Kidney (tissue), 14 donors: ENCODE data around the gene TFF1. TPM values are rescaled to one million over a fixed set of nuclear protein-coding genes. Genes with fewer than 3 reads are reported as not detected.
A peak's percentile ranks its signal among the peaks of the same experiment; 100 is the strongest.

Experiments used
- DNase-seq, 5 donors: peaks; one replicate each; pipeline ENCODE4 v3.0.0-alpha.2; 2013 to 2020
- FAIRE-seq: peaks from 2 replicates; lab custom pipeline; 2012; peaks lifted over from hg19 to GRCh38; lab: Jason Lieb, UNC
- H3K27ac ChIP-seq, 2 donors: one replicate each; pipeline ENCODE4 v1.7.0; 2013; ENCODE audit warnings: low read depth in 2 of 2, low read length in 2 of 2, inconsistent platforms in 1 of 2
- H3K27me3 ChIP-seq: one replicate; pipeline ENCODE4 v1.7.1; 2013; ENCODE audit warnings: low read length, inconsistent platforms; ENCODE audit not compliant: control insufficient read depth, insufficient read depth
- H3K36me3 ChIP-seq, 3 donors: one replicate each; pipeline versions ENCODE4 v1.7.0 to v1.7.1; 2013; ENCODE audit warnings: low read length in 3 of 3, control low read depth in 1 of 3, inconsistent platforms in 1 of 3; ENCODE audit not compliant: insufficient read depth in 3 of 3, control insufficient read depth in 2 of 3
- H3K4me1 ChIP-seq, 3 donors: one replicate each; pipeline versions ENCODE4 v1.7.0 to v1.7.1; 2013; ENCODE audit warnings: low read length in 3 of 3, inconsistent platforms in 1 of 3, low read depth in 1 of 3; ENCODE audit not compliant: control insufficient read depth in 2 of 3, insufficient read depth in 2 of 3
- H3K4me3 ChIP-seq, 3 donors: one replicate each; pipeline versions ENCODE4 v1.7.0 to v1.8.1; 2013; ENCODE audit warnings: low read length in 3 of 3, control low read depth in 1 of 3, inconsistent platforms in 1 of 3
- H3K9ac ChIP-seq, 3 donors: one replicate each; pipeline versions ENCODE4 v1.7.0 to v1.7.1; 2013; ENCODE audit warnings: low read length in 3 of 3, control low read depth in 1 of 3, inconsistent platforms in 1 of 3
- H3K9me3 ChIP-seq, 3 donors: one replicate each; pipeline versions ENCODE4 v1.7.0 to v1.7.1; 2013; ENCODE audit warnings: low read length in 3 of 3, control low read depth in 1 of 3, inconsistent platforms in 1 of 3; ENCODE audit not compliant: control insufficient read depth in 2 of 3, insufficient read depth in 1 of 3
- intact Hi-C: fragments of 100-400 bp; cut with DNase I; formaldehyde crosslinking; loops from one replicate; pipeline ENCODE4 v1.11.1; 2022
- polyA plus RNA-seq: library from polyadenylated mRNA; stranded (reverse); fragments of 350-450 nt; fragmentation: Illumina TruSeq; extraction: RNeasy Lipid Tissue Mini Kit (QIAGEN cat#74804); gene quantifications from one replicate; pipeline ENCODE4 v1.2.3, GENCODE V29; 2014; ENCODE audit warnings: low read depth, low replicate concordance; ENCODE audit not compliant: insufficient read depth
- total RNA-seq: library from RNA; stranded (reverse); fragmentation: NEBNext Ultra II Directional; extraction: Animal tissue kit (Norgen Biotek cat#: 25700); gene quantifications from one replicate; pipeline ENCODE4 v1.2.1, GENCODE V29; 2021
- TF ChIP-seq, protein P1 (sequence below): IDR thresholded peaks from 3 replicates; pipeline ENCODE4 v1.5.1; 2012; ENCODE audit warnings: mild to moderate bottlenecking, moderate library complexity, borderline replicate concordance; ENCODE audit not compliant: insufficient read depth; ENCODE audit errors: extremely low read depth
- donor health status: control.
- donor health status: control.
- donor health status: control.
- donor health status: control.
- donor health status: control.
- donor health status: DM: yes; HTN: yes; CAD: no.
- donor health status: Normal renal cell carcinoma (clear cell type).

The TFF1 gene
- total and polyA plus RNA-seq, 2 donors from 2014 or later, result not detected

DNA sequence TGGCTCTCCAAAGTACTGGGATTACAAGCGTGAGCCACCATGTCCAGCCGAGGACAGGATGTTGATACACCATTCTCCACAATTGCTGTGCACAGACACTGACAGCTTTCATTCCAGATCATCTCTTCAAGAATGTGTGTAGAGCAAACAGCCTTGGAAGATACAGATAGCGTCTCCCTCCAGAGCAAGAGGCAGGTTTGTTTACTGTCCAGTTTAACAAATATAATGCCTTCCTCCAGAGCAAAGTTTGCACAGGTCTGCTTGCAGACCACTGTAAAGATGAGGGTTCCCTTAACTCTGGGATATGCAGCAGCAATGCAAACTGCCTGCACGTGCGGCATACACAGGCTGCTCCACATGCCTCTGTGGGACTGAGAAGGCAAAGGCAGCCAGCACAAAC is 25.0 kb upstream of the TFF1 start:
- FAIRE-seq, result no peak
- H3K36me3 ChIP-seq, result no peaks in the 10 kb centered on the region
- intact Hi-C loops, result no loop called here

DNA sequence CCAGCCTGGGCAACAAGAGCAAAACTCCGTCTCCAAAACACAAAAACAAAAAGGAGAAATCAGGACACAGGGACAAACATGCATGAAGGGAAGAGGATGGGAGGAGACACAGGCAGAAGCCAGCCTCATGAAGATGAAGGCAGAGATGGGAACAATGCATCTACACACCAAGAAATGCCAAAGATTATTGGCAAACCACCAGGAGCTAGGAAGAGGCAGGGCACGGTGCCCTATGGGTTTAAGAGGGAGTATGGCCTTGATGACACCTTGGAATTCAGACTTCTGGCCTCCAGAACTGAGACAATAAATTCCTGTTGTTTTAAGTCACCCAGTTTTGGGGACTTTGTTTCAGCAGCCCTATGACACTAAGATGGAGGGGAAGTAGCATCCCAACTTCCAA is 24.4 kb upstream of the TFF1 start:
- DNase-seq, result no peak
- H3K9ac ChIP-seq, result no peak overlapping the region
- peaks cover 0 to 4% (median 0%) of the 10 kb centered on the region in 3 donors for H3K4me1 ChIP-seq
- no peaks in the 10 kb centered on the region for H3K27me3 ChIP-seq
- no peaks in the 10 kb centered on the region for H3K9me3 ChIP-seq
- no peak overlapping the region for H3K4me3 ChIP-seq
- no peak overlapping the region for H3K27ac ChIP-seq
- intact Hi-C loops, result no loop called here
- TF ChIP-seq, protein P1, sequence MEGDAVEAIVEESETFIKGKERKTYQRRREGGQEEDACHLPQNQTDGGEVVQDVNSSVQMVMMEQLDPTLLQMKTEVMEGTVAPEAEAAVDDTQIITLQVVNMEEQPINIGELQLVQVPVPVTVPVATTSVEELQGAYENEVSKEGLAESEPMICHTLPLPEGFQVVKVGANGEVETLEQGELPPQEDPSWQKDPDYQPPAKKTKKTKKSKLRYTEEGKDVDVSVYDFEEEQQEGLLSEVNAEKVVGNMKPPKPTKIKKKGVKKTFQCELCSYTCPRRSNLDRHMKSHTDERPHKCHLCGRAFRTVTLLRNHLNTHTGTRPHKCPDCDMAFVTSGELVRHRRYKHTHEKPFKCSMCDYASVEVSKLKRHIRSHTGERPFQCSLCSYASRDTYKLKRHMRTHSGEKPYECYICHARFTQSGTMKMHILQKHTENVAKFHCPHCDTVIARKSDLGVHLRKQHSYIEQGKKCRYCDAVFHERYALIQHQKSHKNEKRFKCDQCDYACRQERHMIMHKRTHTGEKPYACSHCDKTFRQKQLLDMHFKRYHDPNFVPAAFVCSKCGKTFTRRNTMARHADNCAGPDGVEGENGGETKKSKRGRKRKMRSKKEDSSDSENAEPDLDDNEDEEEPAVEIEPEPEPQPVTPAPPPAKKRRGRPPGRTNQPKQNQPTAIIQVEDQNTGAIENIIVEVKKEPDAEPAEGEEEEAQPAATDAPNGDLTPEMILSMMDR, result no peak
- no peak for FAIRE-seq
- H3K36me3 ChIP-seq, result no peaks in the 10 kb centered on the region

More for the DNA sequence above, 25.0 kb upstream of the TFF1 start:
- DNase-seq, result no peak
- Histone ChIP-seq H3K4me1 (peaks cover 0 to 4% (median 0%) of the 10 kb centered on the region in 3 donors), H3K27me3 (no peaks in the 10 kb centered on the region), H3K4me3 (no peak overlapping the region), H3K9me3 (no peaks in the 10 kb centered on the region), H3K9ac (no peak overlapping the region), H3K27ac (no peak overlapping the region)
- TF ChIP-seq, protein P1, result no peak

DNA sequence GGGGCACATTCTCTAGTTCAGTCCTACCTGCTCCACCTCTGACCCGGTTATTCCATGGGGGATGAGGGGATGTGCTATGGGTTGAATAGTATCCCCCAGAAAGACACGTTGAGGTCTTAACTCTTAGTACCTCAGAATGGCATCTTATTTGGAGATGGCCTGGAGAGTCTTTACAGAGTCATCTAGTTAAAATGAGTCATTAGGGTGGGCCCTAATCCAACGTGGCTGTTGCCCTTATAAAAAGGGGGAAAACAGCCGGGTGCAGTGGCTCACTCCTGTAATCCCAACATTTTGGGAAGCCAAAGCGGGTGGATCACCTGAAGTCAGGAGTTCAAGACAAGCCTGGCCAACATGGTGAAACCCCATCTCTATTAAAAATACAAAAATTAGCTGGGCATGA is 23.9 kb upstream of the TFF1 start:
- Histone ChIP-seq H3K4me3 (no peak overlapping the region), H3K27ac (no peak overlapping the region), H3K9ac (no peak overlapping the region), H3K27me3 (no peaks in the 10 kb centered on the region), H3K9me3 (no peaks in the 10 kb centered on the region), H3K36me3 (no peaks in the 10 kb centered on the region), H3K4me1 (peaks cover 0 to 4% (median 0%) of the 10 kb centered on the region in 3 donors)
- TF ChIP-seq, protein P1, result no peak
- intact Hi-C loops, result no loop called here
- no peak for DNase-seq
- FAIRE-seq, result no peak

DNA sequence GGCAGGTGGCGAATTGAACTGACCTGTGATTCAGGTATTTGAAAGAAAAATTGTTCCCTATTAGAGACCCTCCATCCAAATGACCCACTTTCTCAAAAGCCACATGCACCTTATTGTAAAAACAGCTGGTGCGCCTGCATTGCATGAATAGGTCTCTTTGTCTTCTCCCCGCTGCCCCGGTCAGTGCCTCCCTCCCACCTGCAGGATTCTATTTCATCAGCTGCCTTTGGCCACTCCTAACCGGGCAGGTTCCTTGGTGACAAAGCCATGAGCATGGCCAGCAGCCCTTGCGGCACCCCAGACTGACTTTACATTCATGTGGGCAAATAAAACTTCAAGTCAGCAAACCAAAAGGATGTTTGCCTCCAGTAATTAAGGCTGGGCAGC is 23.1 kb upstream of the TFF1 start:
- TF ChIP-seq, protein P1, result no peak
- H3K36me3 ChIP-seq, result no peaks in the 10 kb centered on the region
- H3K4me3 ChIP-seq, result peak overlapping the region in 1 of 3 donors; percentile 35
- no peaks in the 10 kb centered on the region for H3K27me3 ChIP-seq
- no peak for FAIRE-seq
- H3K9ac ChIP-seq, result peak overlapping the region in 1 of 3 donors; percentile 29
- peaks cover 0 to 3% (median 0%) of the 10 kb centered on the region in 3 donors for H3K4me1 ChIP-seq
- DNase-seq, result peak in 4 of 5 donors; percentile 78 to 89 (median 84)
- H3K27ac ChIP-seq, result peak overlapping the region; percentile 33 to 41
- H3K9me3 ChIP-seq, result no peaks in the 10 kb centered on the region
- intact Hi-C loops, result no loop called here
